ENCODE results near the gene TLK2.

The TLK2 gene

DNA sequence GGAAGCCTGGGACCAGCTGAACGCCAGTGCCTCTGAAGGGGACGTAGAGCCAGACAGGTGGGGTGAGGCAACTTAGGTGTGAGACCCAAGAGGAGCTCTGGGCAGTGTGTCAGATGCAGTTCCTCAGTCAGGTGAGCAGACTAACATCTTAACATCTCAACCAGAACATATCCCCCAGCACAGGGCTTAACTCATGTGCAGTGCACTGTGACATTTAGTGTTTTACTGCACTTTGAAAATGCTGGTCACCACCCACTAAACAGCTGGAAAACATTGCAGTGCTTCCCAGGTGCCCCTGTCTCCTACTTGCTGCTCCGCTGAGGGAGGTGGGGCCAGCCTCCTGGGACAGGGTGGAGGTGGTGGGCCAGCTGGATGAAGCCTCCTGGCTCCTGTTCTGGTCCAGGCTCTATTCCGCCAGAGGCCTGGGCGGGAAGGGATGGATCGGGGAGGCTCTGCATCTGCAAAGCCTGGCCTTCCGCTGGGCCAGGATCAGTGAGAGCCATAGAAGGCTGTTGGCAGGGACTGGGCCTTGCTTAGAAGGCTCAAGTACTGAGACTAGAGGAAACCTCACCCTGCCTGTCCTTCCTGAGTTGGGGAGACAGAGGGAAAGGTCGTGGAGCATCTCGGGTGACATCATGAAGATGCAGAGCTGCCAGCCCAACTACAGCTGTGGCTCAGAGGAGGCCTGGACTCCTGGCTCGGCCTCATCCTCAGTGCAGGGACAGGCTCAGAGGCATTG is 141.0 kb downstream of the TLK2 start:
- H3K27ac ChIP-seq (ENCODE audit: low read length): no peak overlapping the region
- no peaks in the 10 kb centered on the region for H4K20me1 ChIP-seq (ENCODE audit: insufficient read depth, low read length)
- H3K36me3 ChIP-seq (replicated peaks; ENCODE audit: low read depth, low read length): peaks cover 23% of the 10 kb centered on the region
- no peak for TF ChIP-seq CTCF (IDR thresholded peaks at IDR 0.05; ENCODE audit: low read depth, low read length)
- no peak for TF ChIP-seq EZH2phosphoT487 (IDR thresholded peaks at IDR 0.05; ENCODE audit: low read depth)
- H3K4me2 ChIP-seq (ENCODE audit: low read length): no peak overlapping the region
- no peaks in the 10 kb centered on the region for H3K4me1 ChIP-seq (ENCODE audit: low read length)
- H3K9ac ChIP-seq (ENCODE audit: low read length): no peak overlapping the region
- no peak overlapping the region for H2AFZ ChIP-seq (ENCODE audit: low read depth, low read length)
- H3K9me3 ChIP-seq (ENCODE audit: insufficient read depth, low read length): no peaks in the 10 kb centered on the region
- no peaks in the 10 kb centered on the region for H3K79me2 ChIP-seq (ENCODE audit: low read length)
- H3K4me3 ChIP-seq (ENCODE audit: low read length): no peak overlapping the region
- H3K27me3 ChIP-seq (ENCODE audit: low read depth, low read length): no peaks in the 10 kb centered on the region

DNA sequence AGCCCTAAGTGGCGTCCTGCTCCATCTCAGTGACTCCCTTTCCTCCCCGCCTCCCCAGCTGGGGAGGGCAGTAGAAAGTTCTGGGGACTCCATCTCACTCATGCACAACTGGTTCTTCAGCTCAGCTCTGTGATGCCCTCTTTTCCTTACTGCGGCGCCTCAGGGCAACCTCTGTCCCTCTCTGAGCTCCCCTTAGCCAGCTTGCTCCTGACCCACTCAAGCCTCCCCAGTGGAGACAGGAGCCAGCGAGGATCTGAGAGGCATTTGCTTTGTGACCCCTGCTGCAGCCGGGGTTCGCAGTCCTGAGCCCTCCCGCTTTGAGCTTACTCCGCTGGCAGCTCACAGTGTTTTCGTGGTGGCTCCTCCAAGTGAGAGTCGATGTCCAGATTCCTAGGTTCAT is 142.6 kb downstream of the TLK2 start:
- Histone ChIP-seq H3K36me3 (replicated peaks; ENCODE audit: low read depth, low read length) (peaks cover 14% of the 10 kb centered on the region), H3K9me3 (ENCODE audit: insufficient read depth, low read length) (no peaks in the 10 kb centered on the region), H3K4me3 (ENCODE audit: low read length) (no peak overlapping the region), H3K4me2 (ENCODE audit: low read length) (no peak overlapping the region), H4K20me1 (ENCODE audit: insufficient read depth, low read length) (no peaks in the 10 kb centered on the region), H3K4me1 (ENCODE audit: low read length) (no peaks in the 10 kb centered on the region), H3K9ac (ENCODE audit: low read length) (no peak overlapping the region), H3K79me2 (ENCODE audit: low read length) (no peaks in the 10 kb centered on the region), H3K27ac (ENCODE audit: low read length) (no peak overlapping the region), H3K27me3 (ENCODE audit: low read depth, low read length) (no peaks in the 10 kb centered on the region), H2AFZ (ENCODE audit: low read depth, low read length) (no peak overlapping the region)
- TF ChIP-seq CTCF (IDR thresholded peaks at IDR 0.05; ENCODE audit: low read depth, low read length) (no peak), EZH2phosphoT487 (IDR thresholded peaks at IDR 0.05; ENCODE audit: low read depth) (no peak)

DNA sequence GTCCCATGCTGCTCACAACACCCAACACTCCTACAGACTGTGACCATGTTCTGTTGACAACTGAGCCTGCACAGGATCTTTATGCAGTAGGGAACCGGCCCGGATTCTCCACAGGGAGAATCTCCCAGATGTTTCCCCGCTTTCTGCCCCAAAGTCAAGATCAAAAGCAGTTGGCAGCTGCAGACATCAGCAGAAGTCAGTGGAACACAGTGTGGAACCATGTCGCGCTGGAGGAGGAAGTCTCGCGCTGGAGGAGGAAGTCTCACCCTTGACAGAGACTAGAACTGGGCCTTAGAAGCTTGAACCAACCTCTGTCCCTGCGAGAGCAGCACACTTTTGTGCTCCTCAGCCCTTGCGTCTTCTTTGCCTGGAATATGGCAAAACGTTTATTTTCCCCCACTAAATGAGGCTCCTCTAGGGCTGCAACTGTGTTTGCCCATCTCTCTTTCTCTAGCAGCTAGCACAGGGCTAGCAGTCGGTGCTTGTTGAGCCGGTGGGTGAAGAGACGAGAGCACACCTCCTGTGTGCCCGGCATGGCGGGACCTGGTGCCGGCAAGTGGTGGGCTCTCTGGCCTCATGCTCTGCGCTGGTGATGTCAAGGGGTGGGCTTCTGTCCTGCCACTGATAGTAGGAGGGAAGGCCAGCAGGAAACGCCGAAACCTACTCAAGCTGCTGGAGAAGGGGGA is 146.7 kb downstream of the TLK2 start:
- no peak overlapping the region for H2AFZ ChIP-seq (ENCODE audit: low read depth, low read length)
- peaks cover 8% of the 10 kb centered on the region for H3K36me3 ChIP-seq (replicated peaks; ENCODE audit: low read depth, low read length)
- H3K9me3 ChIP-seq (ENCODE audit: insufficient read depth, low read length): no peaks in the 10 kb centered on the region
- TF ChIP-seq EZH2phosphoT487 (IDR thresholded peaks at IDR 0.05; ENCODE audit: low read depth): no peak
- H3K27ac ChIP-seq (ENCODE audit: low read length): no peak overlapping the region
- peaks cover 24% of the 10 kb centered on the region for H3K79me2 ChIP-seq (ENCODE audit: low read length)
- H3K27me3 ChIP-seq (ENCODE audit: low read depth, low read length): no peaks in the 10 kb centered on the region
- peaks cover 12% of the 10 kb centered on the region for H3K4me1 ChIP-seq (ENCODE audit: low read length)
- no peak overlapping the region for H3K4me2 ChIP-seq (ENCODE audit: low read length)
- no peak overlapping the region for H3K9ac ChIP-seq (ENCODE audit: low read length)
- H4K20me1 ChIP-seq (ENCODE audit: insufficient read depth, low read length): peaks cover 12% of the 10 kb centered on the region; the same call in 1 of the 2 replicates
- H3K4me3 ChIP-seq (ENCODE audit: low read length): no peak overlapping the region

DNA sequence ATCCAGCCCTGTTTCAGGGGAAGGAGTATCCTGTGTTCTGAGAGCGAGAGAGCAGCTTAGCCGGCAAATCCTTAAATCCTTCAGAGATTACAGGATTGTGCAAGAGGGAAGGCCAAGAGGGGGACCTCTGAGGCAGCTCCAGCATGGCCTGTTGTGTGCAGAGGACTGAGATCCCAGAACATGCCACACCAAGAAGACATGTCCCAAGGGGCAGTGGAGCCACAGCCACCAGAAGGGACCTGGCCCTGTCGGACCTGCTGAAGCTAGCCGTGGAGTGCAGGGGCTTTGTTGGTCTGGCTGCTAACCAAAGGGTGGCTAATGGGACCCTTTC is 147.2 kb downstream of the TLK2 start:
- Histone ChIP-seq H3K27me3 (ENCODE audit: low read depth, low read length) (no peaks in the 10 kb centered on the region), H2AFZ (ENCODE audit: low read depth, low read length) (no peak overlapping the region), H3K4me1 (ENCODE audit: low read length) (peaks cover 12% of the 10 kb centered on the region), H3K36me3 (replicated peaks; ENCODE audit: low read depth, low read length) (peaks cover 8% of the 10 kb centered on the region), H3K4me2 (ENCODE audit: low read length) (no peak overlapping the region), H3K79me2 (ENCODE audit: low read length) (peaks cover 29% of the 10 kb centered on the region), H3K9me3 (ENCODE audit: insufficient read depth, low read length) (no peaks in the 10 kb centered on the region), H4K20me1 (ENCODE audit: insufficient read depth, low read length) (peaks cover 15% of the 10 kb centered on the region; the same call in 1 of the 2 replicates), H3K27ac (ENCODE audit: low read length) (no peak overlapping the region), H3K4me3 (ENCODE audit: low read length) (no peak overlapping the region), H3K9ac (ENCODE audit: low read length) (no peak overlapping the region)
- TF ChIP-seq EZH2phosphoT487 (IDR thresholded peaks at IDR 0.05; ENCODE audit: low read depth) (no peak), CTCF (IDR thresholded peaks at IDR 0.05; ENCODE audit: low read depth, low read length) (no peak)
